GM19452 (cell line): ENCODE data around the gene C11orf97.
"Not testable (repeated sequence)": the region's sequence is repeated elsewhere in the genome, so short reads cannot be mapped to it uniquely, and the experiment has no call there.

Experiments
- ATAC-seq: cut with Tn5 transposase; IDR thresholded peaks from one replicate; pipeline ENCODE4 v1.9.1; 2021; ENCODE audit not compliant: unreplicated experiment

Gene C11orf97, protein sequence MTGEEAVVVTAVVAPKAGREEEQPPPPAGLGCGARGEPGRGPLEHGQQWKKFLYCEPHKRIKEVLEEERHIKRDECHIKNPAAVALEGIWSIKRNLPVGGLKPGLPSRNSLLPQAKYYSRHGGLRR

DNA sequence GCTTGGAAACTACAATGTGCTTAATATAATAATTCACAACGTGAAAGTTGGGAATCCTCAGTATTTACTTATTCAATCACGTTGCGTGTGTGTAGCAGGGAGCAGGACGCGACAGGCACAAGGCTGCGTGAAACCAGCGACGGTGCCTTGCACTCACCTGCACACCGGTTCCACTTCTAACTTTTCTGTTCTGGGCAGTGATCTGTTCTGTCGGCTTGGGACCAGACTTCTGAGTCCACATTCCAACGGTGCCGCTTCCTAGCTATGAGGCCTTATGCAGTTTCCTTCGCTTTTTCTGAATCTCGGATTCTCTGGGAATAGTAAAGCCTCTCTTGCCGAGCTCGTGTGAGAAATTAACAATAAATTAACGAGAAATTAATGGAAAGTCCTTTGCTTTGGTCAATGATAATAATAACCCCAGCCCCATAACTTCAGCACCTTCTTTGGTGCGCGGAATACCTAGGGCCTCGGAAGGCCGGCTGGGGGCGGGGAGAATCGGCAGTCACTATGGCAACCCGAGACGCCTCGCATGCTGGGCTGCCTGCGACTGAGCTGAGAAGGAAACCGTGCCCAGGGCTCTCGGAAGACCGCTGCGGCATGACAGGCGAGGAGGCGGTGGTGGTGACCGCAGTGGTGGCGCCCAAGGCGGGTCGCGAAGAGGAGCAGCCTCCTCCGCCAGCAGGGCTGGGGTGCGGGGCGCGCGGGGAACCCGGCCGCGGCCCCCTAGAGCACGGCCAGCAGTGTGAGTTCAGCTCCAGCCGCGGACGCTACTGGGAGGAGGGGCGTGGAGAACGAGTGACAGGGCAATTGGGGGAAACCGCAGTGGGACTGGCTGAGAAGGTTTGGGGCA, at the start of gene C11orf97:
Gene C11orf97, plus strand, starts transcription at position 530 of the 850 bp plus-strand sequence. Its CDS starts 68 bp downstream, at position 598.
- ATAC-seq, result peak; percentile 82

DNA sequence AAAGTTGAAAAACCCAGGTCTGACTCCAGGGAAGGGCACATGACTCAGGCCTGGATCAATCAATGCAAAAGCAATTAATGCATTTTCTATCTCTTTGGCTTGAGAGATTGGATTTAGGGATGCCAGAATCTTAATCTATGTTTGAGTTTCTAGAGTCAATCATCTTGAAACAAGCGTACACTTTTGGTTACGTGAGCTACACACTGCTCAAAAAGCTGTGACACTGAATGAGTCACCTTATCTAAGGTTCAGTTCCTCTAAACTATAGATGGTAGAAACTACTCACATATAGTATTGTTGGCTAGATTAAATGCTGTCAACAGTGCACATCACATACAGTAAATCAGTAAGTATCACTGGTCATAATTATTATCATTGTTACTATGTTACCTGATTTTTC, 42.8 kb upstream of the C11orf97 start:
- peak; percentile 77 for ATAC-seq

DNA sequence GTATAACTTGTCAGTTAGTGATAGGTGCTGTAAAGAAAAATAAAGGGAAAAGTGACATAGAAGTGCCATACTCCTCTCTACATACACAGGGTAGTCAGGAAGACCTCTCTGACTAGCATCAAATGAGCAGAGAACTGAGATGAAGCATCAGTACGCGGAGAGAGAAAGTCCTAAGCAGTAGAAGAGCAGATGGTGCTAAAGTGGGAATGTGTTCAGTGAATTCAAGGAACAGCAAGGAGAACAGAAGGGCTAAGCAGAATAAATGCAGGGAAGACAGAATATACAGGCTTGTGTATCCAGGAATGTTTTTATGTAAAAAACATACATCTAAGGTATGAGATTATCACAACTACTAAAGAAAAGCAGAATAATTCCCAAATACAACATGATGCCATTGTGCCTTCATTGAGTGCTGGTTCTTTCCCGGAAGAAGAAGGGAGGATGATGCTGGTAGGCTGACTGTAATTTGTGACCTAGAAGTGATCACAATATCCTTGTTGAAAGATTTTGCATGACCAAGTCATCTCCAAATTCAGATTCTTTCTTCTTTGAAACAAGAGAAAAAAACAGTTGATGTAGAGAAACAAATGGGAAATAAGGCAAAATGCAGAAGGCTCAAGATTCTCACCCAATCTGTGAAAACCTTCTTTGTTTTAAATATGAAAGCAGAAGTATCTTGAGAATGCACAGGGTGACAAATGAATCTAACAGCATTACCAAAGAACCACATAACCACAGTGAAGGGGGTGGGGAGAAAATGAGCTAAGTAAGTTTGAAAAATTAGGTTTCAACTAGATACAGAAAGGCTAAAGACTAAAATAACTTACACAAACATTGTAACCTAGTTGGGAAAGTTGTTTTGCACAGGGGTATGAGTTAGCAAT, 39.1 kb upstream of the C11orf97 start:
- peak; percentile 77 for ATAC-seq

DNA sequence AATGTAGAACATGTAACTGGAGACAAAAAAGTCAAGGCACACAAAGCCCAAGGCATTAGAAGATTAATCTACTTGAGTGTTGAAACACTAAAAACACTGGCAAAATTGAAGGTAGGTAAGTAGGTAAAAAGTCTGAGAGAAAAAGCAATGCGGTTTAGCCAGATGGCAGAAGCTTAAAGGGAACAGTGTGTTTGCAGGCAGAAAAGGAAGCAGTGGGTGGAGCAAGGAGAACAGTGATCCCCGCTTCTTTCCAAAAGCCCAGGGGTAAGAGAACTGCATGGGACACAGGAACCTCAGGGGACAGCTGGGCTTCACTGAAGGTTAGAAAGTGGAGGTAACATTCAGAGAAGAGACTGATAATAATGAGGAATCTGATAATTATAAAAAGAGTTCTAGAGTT, 34.6 kb upstream of the C11orf97 start:
- no peak for ATAC-seq

DNA sequence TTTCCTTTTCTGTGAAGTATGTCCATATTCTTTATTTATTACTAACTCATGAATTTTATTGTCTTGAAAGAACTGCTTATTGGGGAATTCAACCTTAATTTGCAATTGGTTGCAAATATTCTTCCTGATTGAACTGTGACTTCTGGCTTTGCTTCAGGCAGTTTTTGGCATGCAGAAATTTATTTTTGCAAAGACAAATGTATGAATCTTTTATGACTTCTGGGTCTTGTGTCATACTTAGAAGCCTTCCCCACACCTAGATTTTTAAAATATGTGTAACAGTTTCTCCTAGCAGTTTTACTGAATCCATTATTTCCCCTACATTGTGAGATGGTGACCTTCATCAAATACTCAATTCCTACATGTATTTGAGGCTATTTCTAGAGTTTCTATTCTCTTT, 30.9 kb upstream of the C11orf97 start:
- ATAC-seq, result no peak

DNA sequence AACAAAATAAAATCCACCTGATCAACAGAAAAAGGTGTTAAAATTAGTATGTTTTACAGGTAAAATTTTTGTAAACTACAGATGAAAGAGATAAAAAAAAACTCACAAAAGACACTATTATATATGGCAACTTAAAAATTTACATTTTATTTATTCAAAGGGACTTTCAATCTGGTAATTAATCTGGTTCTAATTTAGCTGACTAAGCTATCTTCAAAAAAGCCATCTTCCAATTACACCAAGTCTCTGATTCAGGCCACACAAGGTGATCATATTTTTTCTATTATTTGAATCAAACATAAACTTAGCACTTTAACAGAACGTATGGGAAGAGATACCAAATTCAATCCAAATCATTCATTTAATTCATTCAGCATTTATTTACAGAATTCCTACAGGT, 26.2 kb upstream of the C11orf97 start:
- no peak for ATAC-seq

DNA sequence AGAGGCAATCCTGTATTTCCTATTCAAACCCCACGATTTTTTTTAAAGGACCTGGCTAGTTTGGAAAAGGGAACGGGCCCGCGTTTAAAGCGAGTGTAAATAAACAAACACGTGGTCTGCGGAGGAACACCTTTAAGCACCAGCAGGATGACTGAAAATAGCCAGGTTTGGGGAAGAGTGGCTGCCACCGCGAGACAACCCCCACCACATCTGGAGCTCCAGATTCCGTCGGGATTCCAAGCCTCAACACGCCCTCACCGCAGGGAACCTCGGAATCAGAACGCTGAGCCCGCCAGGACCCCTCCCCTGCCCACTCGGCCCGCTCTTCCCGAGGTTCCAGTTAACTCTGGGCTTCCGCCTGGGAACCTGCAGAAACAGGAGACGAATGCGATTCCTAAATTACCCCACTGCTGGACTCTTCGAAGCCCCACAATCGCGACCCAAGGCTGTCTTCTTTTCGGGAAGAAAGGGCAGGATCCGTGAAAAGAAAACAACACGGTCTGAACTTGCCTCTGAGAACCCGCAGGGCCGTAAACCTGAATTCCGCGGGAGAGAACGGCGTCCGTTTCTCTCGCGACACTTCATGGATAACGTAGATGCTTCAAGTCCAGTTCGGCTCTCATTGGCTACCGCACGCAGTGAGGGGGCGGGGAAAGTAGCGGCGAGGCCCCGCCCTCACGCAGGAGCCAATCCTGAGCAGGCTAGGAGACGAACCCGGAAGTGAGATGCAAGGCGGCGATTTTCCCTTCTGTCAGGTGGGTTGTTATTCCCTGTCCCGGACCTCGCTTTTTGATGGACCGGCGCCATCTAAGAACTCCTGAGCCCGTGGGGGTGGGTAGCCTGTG, 18.8 kb upstream of the C11orf97 start, which contains the start of the genes ANKRD49 and MRE11:
Gene ANKRD49, plus strand, starts transcription at position 704 of the 845 bp plus-strand sequence. CDS start 2,710 bp downstream, outside the sequence.
Gene MRE11, minus strand, starts transcription at position 564 of the 845 bp plus-strand sequence. CDS start 1,043 bp downstream, outside the sequence.
- peak; percentile 100 for ATAC-seq

DNA sequence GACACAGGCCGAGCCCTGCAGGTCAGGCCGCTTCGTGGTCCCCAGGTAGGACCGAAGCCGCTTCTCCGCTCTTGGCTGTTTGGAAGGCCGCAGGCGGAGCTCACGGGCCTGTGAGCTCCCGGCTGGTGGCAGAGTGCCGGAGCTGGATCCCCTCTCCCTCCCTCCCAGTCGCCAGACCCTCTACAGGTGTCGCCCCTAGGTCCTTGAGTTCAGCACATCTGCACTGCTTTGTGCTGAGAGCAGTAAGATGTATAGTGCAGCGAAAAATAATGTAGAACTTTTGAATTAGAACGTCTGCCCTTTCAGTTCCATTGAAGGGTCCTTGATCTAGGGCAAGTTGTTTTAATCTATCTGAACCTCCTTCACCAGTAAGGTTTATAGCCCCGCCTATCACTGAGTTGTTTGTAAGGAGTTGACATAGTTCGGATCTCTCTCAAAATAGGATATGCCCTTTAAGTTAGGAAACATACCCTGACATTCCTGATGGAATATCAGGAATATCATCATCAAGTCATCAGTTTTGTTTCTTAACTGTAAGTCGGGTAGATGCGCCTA, 18.1 kb upstream of the C11orf97 start:
- ATAC-seq, result peak; percentile 65

DNA sequence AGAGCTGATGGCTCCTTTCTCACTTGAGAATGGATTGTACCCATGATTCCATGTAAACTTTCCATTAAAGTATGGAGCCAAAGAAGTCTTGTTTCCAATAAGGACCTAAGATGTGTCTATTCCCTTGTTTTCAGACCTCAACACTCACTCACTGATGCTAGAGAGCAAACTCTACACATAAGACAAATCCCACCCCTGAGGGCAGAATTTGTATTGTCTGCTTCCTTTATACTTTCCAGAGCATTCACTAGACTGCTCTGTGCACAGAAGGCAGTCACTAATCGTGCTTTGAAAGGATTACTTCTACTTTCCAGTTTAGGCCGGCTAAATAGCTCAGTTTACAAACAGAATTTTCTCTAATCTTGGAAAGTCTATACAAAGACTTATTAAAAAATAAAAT, 12.1 kb upstream of the C11orf97 start:
- ATAC-seq, result no peak

DNA sequence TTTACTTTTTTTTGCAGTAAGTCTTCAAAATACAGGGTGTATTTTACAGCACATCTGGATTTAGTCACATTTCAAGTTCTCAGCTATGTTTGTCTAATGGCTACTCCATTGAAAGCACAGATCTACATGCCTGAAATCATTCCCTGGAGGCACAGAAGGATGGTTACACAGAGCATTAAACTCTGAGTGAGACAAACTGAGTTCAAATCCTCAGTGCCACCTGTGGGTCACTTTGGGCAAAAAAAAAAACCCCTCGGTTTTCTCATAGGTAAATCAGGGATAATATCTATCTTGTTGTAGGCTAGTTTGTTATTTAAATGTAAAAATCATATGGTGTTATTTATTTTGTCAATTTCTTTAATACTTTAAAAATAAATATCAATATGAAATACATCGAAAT, 10.7 kb upstream of the C11orf97 start:
- ATAC-seq, result no peak

DNA sequence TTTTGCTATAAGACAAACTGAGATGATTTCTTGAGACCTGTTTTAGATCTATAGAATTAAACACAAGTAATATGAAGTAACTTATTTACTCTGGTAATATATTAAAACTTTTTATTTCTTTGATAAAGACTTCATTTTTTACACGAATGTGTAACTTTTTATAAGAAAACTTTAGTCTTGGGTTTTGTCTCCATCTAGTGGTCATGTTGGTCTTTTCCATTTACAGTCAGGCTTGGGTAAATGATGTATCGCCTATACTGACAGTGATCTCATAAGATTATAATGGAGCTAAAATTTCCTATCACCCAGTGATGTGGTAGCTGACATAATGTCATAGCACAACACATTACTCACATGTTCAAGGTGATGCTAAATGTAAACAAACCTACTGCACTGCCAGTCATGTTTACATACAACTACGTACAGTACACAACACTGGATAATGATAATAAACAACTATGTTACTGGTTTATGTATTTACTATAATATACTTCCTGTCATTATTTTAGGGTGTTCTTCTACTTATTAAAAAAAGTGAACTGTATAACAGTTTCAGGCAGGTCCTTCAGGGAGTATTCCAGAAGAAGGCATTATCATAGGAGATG, 7.5 kb upstream of the C11orf97 start:
- peak; percentile 57 for ATAC-seq

DNA sequence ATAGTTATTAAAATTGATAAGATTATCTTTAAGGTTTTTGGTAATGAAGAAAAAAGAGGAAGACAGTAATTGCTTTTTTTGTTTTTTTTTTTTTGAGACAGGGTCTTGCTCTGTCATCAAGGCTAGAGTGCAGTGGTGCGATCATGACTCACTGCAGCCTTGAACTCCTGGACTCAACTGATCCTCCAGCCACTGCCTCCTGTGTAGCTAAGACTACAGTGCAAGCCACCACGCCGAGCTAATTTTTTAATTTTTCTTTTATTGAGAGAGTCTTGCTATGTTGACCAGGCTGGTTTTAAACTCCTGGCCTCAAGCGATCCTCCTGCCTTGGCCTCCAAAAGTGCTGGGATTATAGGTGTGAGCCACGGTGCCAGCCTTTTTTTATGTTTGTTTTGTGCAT, 5.7 kb upstream of the C11orf97 start:
- not testable (repeated sequence) for ATAC-seq

DNA sequence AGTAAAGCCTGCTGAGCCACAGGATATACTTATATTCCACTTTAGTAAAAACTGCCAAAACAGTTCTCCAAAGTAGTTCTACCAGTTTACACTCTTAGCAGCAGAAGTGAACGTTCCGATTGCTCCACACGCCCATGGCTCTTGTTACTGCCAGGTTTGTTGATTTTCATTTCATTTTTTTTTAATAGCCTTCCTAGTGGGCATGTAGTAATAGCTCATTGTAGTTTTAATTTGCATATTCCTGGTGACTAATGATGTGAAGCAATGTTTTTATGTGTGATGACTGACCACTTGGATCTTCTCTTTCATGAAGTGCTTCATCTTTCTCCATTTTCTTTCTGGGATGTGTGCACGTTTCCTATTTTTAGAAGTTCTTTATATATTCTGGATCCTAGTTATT, 4.8 kb upstream of the C11orf97 start:
- ATAC-seq, result no peak

DNA sequence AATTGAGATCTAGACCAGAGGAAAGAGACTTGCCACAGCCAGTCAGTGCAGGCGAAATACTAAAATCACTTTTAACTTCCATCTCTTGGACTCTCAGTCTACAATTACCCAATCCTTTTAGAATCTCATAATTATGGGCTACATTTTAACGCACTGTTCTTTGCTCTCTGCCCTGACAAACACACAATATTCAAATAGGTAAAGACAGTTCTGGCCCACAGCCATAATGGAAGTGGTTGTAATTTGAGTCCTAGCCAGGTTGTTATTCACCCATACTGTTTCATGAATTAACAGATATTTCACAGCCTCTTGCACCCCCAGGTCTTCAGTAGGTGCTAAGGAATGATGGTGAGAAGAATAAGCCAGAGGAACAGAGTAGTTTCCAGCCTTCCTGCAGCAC, 830 bp downstream of the C11orf97 start:
- ATAC-seq, result no peak

DNA sequence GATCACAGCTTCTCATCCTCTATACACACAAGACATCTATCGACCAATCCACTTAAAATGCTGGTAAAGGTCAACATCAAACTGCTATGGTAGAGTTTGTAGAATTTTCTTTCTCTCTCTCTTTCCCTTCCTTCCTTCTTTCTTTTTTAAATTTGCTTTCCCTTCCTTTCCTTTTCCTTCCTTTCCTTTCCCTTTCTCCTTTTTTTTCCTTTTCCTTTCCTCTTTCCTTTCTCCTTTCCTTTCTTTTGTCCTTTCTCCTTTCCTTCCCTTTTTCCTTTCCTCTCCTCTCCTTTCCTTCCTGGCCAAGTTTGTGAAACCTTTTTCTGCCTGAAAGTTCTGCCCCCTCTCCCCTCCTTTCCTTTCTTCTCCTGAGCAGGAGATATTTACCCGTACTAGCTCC, 3.1 kb downstream of the C11orf97 start:
- ATAC-seq, result no peak

DNA sequence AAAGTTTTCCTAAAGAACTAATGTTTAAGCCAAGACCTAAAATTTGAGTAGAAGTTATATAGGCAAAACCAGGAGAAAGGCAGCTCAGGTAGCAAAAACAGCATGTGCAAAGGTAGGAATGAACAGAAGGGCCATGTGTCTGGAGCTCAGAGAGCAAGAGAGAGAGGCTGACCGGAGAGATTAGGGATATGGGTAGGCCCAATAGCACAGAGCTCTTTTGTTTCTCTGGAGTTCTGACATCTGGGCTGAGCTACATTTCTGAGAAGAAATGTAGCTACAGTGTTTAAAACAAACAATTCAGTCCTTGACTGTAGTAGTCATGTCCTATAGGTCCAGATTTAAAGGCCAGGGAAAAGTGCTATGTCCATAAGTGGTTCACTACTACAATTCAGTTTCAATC, 4.5 kb downstream of the C11orf97 start:
- no peak for ATAC-seq

DNA sequence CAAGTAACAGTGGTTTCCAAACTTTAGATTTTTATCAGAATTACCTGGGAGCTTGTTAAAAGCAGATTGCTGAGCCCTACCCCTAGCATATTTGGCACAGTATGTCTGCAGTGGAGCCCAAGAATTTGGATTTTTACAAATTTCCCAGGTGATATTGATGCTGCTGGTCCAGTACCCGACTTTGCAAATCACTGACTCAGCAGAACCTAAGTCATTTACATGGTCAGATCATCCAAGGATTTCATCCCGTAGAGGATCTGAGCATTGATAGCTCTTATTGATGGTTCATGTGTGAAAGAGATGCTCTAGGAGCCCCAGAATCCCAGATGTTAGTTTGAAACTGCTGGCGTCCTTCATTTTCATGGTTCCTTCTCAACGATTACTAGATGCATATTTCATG, 6.0 kb downstream of the C11orf97 start:
- ATAC-seq, result no peak

DNA sequence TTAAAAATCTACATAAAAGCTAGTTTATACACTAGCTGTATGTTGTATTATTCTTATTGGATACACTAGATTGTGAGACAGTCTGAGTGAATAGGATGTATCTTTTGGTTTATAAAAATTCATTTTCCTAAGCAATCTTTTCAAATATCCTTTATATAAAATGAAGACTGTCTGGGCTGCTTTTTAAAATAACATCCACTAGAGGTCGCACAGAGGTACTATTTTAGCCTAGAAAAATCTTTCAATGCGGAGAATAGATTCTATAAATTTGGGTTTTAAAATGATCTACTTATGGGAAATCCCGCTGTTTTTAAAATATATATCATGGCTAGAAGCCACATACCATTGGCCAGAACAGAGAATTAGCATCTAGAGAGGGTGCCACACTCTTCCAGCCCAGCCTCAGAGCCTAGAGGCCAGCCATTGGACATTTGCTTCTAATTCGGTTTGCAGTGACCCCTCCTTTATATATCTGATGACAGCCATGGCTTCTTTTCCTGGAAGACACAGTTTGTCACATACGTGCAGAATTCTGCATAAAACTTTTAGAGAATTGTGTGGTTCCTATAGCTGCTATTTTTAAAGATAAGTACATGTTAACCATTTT, 7.3 kb downstream of the C11orf97 start:
- ATAC-seq, result peak; percentile 54

DNA sequence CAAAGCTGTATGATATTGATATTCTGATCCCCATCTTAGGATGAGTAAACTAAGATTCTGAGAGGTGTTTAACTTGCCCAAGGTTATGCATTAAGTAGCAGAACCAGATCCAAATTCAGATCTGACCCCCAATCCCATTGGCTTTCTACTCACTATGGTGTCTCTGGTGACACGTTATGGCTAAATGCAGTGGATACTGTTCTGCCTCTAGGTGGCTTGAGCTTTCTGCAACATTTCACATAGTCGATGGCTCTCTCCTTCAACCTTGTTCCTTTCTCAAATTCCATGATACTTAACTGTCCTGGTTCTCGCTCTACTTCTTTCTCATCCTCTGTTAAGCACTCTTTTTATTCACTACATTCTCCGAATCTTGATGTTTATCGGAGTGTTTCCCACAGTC, 9.4 kb downstream of the C11orf97 start:
- no peak for ATAC-seq
